ENCODE measurements around the gene SRMS. TPM values are rescaled to one million over a fixed set of nuclear protein-coding genes. Genes with fewer than 3 reads are reported as not detected.
A peak's percentile ranks its signal among the peaks of the same experiment; 100 is the strongest.

SRMS gene
- total and polyA plus RNA-seq, 2 of the 13 experiments (the other 11 are each of a cell fraction or from before 2014, with no cell fraction given) = not detected

DNA sequence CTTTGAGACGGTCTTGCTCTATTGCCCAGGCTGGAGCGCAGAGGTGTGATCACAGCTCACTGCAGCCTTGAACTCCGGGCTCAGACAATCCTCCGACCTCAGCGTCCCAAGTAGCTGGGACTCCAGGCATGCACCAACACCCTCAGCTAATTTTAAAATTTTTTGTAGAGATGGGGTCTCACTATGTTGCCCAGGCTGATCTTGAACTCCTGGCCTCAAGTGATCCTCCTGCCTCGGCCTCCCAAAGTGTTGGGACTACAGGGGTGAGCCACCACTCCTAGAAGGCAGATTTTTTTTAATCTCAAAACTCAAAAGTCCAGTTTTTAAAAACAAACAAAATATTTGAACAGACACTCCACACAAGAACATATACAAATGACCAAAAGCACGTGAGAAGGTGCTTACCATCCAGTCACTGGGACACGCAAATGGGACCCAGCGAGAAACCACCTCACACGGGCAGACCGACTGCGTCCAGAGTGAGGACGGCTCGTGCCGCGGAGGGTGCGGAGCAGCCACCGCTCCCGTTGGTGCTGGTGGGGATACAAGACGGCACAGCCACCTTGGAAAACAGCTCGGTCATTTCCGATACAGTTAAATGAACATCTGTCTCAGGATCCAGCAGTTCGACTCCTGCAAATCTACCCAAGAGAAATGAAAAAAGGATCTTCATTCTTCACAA, 35.0 kb upstream of the SRMS start (continued):
- TF ChIP-seq ZSCAN5A (CRISPR knock-in tag; IDR thresholded peaks at IDR 0.05; ENCODE audit: borderline replicate concordance) (no peak), CHCHD3 (CRISPR knock-in tag; IDR thresholded peaks at IDR 0.05) (no peak), TFE3 (CRISPR knock-in tag; IDR thresholded peaks at IDR 0.05) (0 out of 2 replicates have a peak, but pooled peaks have one; percentile 20), HMG20B (CRISPR knock-in tag; conservative IDR thresholded peaks at IDR 0.05) (no peak), SMAD1 (CRISPR knock-in tag; IDR thresholded peaks at IDR 0.05; ENCODE audit: borderline replicate concordance, low read depth) (no peak), CENPX (CRISPR knock-in tag; IDR thresholded peaks at IDR 0.05) (no peak), MLX (CRISPR knock-in tag; IDR thresholded peaks at IDR 0.05) (no peak), ZNF766 (CRISPR knock-in tag; IDR thresholded peaks at IDR 0.05; ENCODE audit: borderline replicate concordance) (no peak), YY1 (IDR thresholded peaks at IDR 0.05; ENCODE audit: insufficient read depth, insufficient replicate concordance, low read depth, low read length) (no peak), MXD4 (CRISPR knock-in tag; IDR thresholded peaks at IDR 0.05) (no peak), MTF2 (CRISPR knock-in tag; IDR thresholded peaks at IDR 0.05; ENCODE audit: borderline replicate concordance) (no peak), AHR (CRISPR knock-in tag; IDR thresholded peaks at IDR 0.05) (no peak), ZNF446 (CRISPR knock-in tag; IDR thresholded peaks at IDR 0.05) (no peak), ZNF567 (CRISPR knock-in tag; IDR thresholded peaks at IDR 0.05; ENCODE audit: borderline replicate concordance) (no peak)
- TF ChIP-seq, protein P1, sequence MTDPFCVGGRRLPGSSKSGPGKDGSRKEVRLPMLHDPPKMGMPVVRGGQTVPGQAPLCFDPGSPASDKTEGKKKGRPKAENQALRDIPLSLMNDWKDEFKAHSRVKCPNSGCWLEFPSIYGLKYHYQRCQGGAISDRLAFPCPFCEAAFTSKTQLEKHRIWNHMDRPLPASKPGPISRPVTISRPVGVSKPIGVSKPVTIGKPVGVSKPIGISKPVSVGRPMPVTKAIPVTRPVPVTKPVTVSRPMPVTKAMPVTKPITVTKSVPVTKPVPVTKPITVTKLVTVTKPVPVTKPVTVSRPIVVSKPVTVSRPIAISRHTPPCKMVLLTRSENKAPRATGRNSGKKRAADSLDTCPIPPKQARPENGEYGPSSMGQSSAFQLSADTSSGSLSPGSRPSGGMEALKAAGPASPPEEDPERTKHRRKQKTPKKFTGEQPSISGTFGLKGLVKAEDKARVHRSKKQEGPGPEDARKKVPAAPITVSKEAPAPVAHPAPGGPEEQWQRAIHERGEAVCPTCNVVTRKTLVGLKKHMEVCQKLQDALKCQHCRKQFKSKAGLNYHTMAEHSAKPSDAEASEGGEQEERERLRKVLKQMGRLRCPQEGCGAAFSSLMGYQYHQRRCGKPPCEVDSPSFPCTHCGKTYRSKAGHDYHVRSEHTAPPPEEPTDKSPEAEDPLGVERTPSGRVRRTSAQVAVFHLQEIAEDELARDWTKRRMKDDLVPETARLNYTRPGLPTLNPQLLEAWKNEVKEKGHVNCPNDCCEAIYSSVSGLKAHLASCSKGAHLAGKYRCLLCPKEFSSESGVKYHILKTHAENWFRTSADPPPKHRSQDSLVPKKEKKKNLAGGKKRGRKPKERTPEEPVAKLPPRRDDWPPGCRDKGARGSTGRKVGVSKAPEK (CRISPR knock-in tag; IDR thresholded peaks at IDR 0.05; ENCODE audit: borderline replicate concordance) = no peak
- TF ChIP-seq, protein P2, sequence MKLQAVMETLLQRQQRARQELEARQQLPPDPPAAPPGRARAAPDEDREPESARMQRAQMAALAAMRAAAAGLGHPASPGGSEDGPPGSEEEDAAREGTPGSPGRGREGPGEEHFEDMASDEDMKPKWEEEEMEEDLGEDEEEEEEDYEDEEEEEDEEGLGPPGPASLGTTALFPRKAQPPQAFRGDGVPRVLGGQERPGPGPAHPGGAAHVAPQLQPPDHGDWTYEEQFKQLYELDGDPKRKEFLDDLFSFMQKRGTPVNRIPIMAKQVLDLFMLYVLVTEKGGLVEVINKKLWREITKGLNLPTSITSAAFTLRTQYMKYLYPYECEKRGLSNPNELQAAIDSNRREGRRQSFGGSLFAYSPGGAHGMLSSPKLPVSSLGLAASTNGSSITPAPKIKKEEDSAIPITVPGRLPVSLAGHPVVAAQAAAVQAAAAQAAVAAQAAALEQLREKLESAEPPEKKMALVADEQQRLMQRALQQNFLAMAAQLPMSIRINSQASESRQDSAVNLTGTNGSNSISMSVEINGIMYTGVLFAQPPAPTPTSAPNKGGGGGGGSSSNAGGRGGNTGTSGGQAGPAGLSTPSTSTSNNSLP (IDR thresholded peaks at IDR 0.05; ENCODE audit: low read depth, low read length) = no peak
- TF ChIP-seq, protein P3, sequence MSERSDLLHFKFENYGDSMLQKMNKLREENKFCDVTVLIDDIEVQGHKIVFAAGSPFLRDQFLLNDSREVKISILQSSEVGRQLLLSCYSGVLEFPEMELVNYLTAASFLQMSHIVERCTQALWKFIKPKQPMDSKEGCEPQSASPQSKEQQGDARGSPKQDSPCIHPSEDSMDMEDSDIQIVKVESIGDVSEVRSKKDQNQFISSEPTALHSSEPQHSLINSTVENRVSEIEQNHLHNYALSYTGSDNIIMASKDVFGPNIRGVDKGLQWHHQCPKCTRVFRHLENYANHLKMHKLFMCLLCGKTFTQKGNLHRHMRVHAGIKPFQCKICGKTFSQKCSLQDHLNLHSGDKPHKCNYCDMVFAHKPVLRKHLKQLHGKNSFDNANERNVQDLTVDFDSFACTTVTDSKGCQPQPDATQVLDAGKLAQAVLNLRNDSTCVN (CRISPR knock-in tag; IDR thresholded peaks at IDR 0.05; ENCODE audit: borderline replicate concordance) = no peak
